C4-2B (cell line): Measurements from ENCODE around the gene NFASC.

Experiments
- H3K27ac ChIP-seq: fragments of 450-650 bp; 2 replicates; pipeline ENCODE4 v1.5.1; 2017
- ZFX ChIP-seq: fragments of 450-650 bp; IDR thresholded peaks from 2 replicates; pipeline ENCODE4 v1.6.1; 2017
- TF ChIP-seq, protein P1 (sequence below): fragments of 450-650 bp; conservative IDR thresholded peaks from 2 replicates; pipeline ENCODE4 v1.5.1; 2017; ENCODE audit warnings: mild to moderate bottlenecking

Gene NFASC

DNA sequence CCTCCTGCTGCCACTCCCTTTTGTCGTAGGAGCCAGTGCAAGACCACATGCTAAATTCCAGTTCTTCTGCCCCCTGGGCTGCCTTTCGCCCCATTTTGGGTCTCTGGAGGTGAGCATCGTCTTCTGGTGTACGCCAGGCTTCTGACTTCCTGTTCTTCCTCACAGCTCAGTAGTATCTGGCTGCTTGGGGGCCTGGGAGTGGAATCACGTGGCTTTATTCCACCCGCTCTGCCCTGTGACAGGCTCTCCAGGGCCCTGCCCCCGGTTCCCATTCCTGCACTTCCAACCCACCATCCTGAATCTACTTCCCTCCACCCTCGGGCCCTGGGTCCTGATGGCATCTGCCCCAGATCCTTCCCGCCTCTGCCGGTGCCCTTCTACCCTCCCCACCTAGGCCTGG lies 3.6 kb downstream of the NFASC start:
- TF ChIP-seq ZFX = no peak
- TF ChIP-seq, protein P1, sequence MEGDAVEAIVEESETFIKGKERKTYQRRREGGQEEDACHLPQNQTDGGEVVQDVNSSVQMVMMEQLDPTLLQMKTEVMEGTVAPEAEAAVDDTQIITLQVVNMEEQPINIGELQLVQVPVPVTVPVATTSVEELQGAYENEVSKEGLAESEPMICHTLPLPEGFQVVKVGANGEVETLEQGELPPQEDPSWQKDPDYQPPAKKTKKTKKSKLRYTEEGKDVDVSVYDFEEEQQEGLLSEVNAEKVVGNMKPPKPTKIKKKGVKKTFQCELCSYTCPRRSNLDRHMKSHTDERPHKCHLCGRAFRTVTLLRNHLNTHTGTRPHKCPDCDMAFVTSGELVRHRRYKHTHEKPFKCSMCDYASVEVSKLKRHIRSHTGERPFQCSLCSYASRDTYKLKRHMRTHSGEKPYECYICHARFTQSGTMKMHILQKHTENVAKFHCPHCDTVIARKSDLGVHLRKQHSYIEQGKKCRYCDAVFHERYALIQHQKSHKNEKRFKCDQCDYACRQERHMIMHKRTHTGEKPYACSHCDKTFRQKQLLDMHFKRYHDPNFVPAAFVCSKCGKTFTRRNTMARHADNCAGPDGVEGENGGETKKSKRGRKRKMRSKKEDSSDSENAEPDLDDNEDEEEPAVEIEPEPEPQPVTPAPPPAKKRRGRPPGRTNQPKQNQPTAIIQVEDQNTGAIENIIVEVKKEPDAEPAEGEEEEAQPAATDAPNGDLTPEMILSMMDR = no peak
- no peak overlapping the region for H3K27ac ChIP-seq

DNA sequence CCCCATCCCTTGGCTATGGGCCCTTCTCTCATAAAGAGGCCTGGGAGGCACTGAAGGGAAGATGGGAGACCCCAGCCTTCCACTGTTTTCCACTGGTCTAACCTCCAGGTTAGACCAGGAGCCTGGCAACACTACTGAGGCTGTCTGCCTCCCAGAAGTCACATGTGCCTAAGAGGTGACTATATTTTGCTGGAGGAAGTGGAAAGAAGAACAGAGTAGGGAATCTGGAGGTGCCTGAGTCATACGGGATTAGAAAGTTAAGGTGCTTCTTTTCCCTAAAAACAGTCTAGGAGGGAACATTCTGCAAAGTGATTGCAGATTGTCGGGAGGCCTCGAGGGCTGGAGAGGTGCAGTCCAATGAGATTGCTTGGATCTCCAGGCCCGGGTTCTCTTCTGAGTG lies 4.6 kb downstream of the NFASC start:
- H3K27ac ChIP-seq = no peak overlapping the region
- TF ChIP-seq ZFX = no peak
- TF ChIP-seq, protein P1 = no peak

DNA sequence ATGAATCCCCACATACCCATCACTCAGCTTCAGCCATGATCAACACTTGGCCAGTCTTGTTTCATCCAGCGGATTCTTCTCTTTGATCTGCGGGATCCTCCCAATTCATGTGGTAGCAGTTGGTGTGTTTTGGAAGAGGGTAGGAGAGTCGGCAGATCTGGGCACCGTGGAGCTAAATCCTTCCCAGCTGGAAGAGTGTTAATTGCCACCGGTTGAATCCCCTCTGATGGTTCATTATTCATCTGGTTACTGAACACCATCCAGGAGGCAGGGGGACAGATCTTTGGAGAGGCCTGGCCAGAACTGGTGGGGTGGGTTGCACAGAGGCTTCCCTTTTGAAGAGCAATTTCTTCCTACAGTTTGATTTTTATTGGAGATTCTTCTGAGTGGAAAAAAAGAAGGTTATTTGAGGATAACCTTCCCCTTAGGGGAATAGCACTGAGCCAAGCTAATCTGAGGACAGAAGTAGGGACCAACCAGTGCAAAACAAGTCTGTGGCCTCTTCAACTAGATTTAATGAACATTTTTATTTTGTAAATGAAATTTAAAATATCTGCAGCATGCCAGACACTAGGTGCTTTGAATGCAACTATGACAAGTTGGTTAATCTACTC lies 8.1 kb downstream of the NFASC start:
- H3K27ac ChIP-seq = no peak overlapping the region
- TF ChIP-seq, protein P1 = no peak
- no peak for TF ChIP-seq ZFX

DNA sequence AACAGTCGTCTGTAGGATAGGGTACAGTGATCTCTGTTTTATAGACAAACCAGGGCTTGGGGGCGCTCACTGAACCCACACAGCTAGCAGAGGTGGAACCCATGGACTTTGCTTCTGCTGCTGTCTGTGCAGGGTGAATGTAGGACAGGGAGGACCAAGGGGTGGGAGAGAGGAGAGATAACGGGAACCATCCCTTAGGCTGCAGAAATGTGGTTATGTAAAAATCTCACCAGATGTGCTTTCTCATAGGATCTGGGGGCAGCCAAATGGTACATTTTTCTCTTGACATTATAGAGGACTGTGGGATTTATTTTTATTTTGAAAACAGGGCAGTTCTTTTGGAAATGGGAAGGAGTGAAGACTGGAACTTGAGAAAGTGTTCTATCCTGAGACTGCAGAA lies 8.7 kb downstream of the NFASC start:
- no peak overlapping the region for H3K27ac ChIP-seq
- TF ChIP-seq, protein P1 = no peak
- no peak for TF ChIP-seq ZFX

DNA sequence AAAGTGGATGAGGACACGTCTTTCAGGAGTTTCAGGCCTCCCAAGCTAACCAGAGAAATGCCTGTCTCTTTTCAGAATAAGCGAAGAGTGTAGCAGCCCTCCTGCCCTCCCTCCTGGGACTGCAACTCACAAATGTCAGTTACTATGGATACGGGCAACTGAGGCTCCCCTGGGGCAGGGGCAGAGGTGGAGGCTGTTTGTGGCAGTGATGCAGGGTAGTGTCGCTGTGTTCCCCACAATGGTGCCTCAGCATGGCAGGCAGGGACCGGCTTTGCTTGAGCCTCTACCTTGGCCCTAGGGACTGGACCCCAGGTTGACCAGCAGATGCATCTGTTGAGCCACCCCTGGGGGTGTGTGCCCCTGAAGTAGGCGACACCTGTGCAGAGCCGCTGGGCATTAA lies 10.2 kb downstream of the NFASC start:
- H3K27ac ChIP-seq = peak overlapping the region; percentile 61
- no peak for TF ChIP-seq ZFX
- TF ChIP-seq, protein P1 = no peak

DNA sequence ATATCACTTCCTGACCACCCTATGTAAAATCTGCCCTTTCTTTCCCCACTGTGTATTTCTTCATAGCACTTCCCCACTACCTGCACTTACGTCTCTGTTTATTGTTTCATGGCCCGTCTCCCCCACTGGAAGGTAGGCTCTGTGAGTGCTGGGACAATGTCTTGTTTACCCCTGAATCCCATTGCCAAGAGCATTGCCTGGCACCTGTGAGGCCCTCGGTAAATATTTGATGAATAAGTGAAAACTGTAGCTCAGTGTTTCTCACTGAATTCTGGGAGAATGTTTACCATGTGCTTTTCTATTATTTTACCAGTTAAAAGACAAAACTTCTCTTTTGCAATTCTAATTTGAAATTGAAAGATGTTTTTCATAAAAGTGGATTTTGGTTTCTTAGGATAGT lies 11.8 kb downstream of the NFASC start:
- no peak for TF ChIP-seq ZFX
- TF ChIP-seq, protein P1 = no peak
- peak overlapping the region; percentile 61 for H3K27ac ChIP-seq

DNA sequence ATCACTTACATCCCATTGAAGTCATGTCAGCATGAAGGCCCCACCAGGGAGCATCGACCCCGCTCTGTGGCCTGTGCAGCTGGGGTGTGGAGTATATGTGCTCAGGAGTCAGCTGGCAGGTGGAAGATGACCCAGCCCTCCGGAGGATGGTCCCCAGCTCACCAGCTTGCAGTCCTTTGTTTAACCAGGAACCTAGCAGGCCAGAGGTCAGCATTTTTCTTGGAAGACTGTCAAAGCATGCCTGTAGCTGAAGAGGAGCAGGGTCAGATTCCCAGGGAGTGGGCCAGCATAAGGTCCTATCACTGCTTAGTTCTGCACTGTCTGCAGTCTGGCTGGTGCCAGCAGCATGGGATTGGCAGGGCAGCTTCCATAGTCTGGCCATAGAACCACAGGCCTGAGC lies 12.7 kb downstream of the NFASC start:
- H3K27ac ChIP-seq = peak overlapping the region; percentile 61
- no peak for TF ChIP-seq ZFX
- TF ChIP-seq, protein P1 = no peak
